Anterior cingulate cortex (tissue), 58 donors: ENCODE measurements around the gene CPNE2.
"Not testable (repeated sequence)": the region's sequence is repeated elsewhere in the genome, so short reads cannot be mapped to it uniquely, and the experiment has no call there.

Experiments used
- DNase-seq, 58 donors: peaks; one replicate each; lab custom pipeline; 2025; lab: John Stamatoyannopoulos, UW

Gene CPNE2

DNA sequence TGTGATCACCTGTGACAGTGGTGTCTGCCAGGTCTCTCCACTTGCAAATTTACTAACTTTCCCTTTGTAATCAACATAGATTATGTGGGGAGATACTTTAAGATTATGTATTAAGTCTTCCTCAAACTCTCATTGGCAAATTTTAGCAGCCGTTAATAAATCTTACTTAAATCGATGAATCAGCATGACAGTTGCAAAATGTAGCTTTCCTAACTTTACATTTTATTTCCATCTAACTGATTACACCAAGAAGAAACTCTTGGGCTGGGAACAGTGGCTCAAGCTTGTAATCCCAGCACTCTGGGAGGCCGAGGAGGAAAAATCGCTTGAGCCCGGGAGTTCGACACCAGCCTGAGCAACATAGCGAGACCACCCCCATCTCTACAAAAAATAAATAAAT lies 23.3 kb upstream of the CPNE2 start:
- no peak for DNase-seq

- no peak for DNase-seq
Measured at GRCh38 chr16:57069635-57070370, 22.6 kb upstream of the CPNE2 start.

- no peak for DNase-seq
Measured at GRCh38 chr16:57070424-57070823, 22.0 kb upstream of the CPNE2 start.

DNA sequence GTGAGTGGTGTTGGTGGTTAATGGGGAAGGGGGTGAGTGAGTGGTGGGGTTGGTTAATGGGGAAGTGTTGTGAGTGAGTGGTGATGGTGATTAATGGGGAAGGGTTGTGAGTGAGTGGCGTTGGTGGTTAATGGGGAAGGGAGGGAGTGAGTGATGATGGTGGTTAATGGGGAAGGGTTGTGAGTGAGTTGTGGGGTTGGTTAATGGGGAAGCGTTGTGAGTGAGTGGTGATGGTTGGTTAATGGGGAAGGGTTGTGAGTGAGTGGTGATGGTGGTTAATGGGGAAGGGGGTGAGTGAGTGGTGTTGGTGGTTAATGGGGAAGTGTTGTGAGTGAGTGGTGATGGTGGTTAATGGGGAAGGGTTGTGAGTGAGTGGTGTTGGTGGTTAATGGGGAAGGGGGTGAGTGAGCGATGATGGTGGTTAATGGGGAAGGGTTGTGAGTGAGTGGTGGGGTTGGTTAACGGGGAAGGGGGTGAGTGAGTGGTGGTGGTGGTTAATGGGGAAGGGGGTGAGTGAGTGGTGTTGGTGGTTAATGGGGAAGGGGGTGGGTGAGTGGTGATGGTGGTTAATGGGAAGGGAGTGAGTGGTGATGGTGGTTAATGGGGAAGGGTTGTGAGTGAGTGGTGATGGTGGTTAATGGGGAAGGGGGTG lies 21.2 kb upstream of the CPNE2 start:
- not testable (repeated sequence) for DNase-seq

- no peak for DNase-seq
Measured at GRCh38 chr16:57071831-57072582, 20.4 kb upstream of the CPNE2 start.

- no peak for DNase-seq
Measured at GRCh38 chr16:57072616-57073275, 19.6 kb upstream of the CPNE2 start.

DNA sequence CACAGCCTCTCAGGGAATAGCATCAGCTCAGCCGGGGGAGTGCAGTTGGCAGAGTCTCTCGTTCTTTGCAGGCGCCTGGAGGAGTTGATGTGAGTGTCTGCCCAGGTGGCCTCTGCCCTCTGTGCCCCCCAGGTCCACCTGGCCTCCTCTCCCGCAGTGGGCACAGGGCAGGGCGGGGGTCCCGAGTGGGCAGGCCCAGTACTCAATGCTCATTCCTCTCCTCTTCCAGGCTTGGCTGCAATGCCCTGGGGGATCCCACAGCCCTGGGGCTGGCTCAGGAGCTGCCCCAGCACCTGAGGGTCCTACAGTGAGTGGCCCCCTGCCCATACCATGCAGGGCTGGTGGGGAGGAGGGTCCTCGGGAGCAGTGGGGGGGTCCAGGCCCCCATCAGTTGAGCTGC lies 14.7 kb upstream of the CPNE2 start:
- no peak for DNase-seq

GRCh38 chr16:57081744-57082143 lies 10.6 kb upstream of the CPNE2 start:
- no peak for DNase-seq

DNA sequence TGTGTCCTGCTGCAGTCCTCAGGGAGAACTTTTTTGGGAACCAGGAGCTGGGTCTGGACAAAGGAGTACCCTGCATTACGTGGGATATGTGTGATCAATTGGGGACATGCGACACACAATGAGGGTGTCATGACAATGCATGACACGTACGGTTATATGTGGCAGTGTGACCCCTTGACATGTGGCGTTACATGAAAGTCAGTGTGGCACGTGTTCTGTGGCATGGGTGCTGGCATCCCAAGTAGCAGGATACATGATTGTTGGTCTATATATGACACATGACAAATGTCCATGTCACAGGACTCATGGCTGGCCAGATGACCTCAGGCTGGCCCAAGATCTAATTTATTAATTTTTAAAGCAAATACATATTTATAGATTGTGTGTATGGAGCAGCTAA lies 9.7 kb upstream of the CPNE2 start:
- no peak for DNase-seq

- no peak for DNase-seq
Measured at GRCh38 chr16:57083485-57084126, 8.8 kb upstream of the CPNE2 start.

DNA sequence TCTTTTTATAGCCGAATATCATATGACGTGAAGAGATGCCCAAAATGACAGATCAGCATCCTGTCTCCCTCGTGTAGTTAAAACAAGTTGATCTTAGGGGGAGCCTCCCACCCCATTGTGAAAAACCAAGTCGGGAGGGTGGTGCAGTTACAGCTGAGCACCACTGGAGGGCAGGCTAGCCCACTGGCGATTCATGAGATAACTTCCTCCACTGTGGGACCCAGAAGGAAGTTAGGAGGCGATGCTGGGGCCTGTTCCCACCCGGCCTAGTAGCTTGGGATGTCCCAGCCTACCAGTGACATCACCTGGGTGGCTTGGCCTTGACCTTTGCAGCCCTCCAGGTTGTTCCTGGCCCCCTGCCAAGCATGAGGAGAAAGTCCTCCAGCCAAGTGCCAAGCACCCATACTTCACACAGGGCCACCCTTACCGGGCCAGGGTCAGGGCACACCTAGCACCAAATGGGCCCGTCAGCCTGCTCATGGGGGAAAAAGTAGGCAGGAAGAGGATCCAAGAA lies 8.1 kb upstream of the CPNE2 start:
- peak in 52 of 58 donors; percentile 12 to 80 (median 52) for DNase-seq

DNA sequence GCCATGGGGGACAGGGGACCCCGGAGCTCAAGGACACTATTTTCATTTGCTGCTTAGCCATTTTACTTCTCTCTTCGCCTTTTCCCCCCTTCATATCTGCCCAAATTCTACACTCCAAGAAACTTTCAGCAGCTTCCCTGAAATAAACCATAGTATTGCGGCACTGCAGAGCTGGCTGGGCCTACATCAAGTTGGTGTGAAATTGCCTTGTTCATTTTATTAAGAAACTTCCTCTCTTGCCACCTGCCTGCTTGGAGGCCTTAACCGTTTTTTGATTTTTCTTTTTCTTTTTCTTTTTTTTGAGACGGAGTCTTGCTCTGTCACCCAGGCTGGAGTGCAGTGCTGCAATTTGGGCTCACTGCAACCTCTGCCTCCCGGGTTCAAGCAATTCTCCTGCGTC lies 7.4 kb upstream of the CPNE2 start:
- no peak for DNase-seq

- DNase-seq, result no peak
Measured at GRCh38 chr16:57087003-57087402, 5.4 kb upstream of the CPNE2 start.

DNA sequence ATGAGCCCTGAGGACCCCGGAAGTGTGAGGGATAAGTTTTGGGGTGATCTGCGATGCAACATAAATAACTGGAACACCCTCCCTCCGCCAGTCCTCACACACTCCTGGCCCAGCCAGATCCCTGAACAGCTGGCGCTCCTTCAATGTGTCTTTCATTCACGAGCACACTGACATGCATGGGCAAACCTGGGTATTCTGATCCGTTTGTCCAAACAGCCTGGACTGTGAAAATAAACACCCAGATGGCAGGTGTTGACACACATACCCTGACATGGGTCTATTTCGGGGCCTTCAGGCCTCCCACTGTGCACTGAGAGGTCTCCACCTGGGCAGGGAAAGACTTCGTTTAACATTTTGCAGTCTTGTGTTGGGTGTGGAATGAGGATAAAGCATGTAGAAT lies 3.0 kb upstream of the CPNE2 start:
- DNase-seq, result peak in 1 of 58 donors; percentile 24

DNA sequence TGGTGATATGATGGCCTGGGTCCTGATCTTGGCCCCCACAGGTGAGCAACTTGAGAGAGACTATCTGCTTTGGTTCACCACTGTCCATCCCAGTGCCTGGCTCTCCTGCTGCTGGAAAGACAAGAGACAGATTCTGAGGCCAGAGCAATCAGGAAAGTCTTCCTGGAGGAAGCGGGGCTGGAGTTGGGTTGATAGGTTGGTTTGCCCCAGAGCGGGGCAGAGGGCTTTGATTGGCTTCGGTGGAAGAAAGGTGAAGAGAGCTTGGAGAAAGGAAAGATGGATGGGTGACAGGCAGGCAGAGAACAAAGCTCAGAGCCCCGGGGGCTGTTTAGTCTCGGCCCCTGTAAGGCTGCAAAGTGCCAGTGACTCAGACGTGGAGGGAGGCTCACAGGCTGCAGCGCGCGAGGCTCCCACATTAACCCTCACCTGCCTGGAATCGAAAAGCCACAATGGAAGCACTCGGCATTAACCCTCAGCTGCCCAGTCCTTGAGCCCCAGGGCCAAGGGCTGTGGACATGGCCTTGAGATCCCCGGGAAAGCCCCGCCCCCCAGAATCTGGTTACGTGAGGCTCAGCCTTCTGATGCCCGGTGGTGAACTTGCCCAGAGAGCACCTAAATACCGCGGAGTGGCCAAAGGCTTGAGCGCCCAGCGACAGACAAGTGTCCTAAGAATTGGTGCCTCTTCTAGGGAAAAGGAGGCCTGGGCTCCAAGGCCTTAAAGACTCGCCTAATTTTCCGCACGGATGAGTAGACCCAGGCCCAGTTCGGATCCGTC lies 996 bp upstream of the CPNE2 start:
- DNase-seq, result peak in 14 of 58 donors; percentile 4 to 47 (median 24)

DNA sequence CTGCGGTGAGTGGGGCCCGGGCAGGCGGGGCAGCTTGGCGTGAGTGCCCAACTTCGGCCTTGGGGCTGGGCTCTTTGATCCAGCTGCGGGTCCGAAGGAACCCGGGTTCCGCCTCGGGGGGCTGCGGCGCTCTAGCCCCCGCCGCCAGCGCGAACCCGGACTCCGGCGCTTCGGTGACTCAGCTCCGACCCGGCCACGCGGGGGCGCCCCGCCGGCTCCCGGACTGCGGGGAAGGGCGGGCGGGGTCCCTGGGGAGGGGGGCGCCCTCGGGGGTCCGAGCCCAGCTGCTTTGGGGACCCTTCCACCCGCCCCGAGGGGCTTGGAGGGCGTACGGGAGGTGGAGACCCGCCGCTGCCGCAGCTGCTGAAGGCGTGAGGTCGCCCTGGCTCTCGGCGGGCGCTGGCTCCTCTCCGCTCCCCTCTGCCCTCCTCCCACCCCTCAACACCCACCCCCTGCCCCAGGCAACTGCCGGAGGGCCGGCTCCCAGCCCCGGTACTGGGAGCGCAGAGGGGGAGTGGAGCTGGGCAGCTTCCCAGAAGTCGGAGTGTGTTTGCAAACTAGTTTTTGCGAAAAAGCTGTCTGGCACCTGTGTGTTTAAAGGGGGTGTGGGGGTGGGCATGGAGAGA lies 516 bp downstream of the CPNE2 start:
- peak in 29 of 58 donors; percentile 19 to 75 (median 52) for DNase-seq

DNA sequence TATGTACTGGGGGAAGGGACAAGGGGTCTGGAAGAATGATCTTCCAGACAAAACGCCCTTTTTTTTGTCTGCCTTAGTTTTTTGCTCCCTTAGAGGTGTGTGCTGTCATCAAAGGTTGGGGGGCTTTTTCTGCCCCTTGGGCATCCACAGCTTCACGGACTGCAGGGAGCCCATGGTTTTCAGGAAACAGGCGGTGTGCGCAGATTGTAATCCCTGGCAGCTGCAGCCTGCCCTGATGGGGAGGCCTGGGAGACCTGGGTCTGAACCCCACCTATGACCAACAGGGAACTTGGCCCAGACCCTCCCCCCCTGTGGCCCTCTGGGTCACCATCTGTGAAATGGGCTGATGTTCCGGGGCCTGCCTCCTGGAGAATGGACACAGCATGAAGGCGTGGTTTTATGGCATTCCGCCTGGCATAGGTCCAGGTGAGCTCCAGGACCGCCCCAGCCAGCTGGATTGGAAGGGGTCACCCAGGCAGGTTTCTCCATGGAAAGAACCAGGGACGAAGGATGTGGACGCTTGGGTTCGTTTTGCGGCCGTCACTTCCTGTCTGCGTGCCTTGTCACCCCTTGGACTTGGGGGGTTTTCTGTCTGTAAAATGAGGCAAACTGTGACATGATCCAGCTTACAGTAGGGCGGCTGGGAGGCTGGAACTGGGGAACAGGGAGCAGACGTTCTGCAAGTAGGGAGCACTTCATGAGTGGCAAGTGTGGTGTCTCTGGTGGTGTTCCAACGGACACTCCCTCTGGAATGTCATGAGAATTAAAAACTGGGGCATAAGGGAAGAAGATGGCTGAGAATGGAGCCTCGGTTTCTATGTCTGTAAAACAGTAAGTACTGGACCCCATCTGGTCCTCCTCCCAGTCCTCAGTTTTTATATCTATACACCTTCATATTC lies 1.5 kb downstream of the CPNE2 start:
- DNase-seq, result peak in 3 of 58 donors; percentile 6 to 45 (median 29)

GRCh38 chr16:57094911-57095310 lies 2.5 kb downstream of the CPNE2 start:
- no peak for DNase-seq
